Measurements from ENCODE around the gene EXOC2.
A peak's percentile ranks its signal among the peaks of the same experiment; 100 is the strongest.

EXOC2 gene

DNA sequence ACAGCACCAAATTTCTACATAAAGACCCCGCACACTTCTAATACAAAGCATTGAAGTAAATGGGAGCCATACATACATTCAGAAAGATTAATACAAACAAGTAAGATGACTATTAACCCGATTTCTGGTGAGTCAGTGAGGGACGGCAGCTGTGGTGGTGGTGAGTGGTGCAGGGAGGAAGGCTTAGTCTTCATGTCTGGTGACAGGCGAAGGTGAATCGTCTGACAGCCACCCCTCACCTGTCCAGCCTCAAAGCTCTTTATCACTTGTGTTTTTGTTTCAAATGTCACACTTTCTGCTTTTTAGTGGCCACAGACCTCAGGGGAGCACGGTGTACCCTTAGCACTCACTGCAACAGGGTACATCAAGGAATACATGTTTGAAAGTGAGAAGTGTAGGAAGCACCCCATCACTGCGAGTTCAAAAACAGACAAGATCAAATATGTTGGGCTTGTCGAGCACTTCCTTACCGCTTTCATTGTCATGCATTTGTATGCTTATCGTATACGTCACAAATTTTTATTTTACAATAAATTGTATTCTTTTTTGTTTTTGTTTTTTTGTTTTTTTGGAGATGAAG, 237.8 kb downstream of the EXOC2 start:
- no peak for DNase-seq

DNA sequence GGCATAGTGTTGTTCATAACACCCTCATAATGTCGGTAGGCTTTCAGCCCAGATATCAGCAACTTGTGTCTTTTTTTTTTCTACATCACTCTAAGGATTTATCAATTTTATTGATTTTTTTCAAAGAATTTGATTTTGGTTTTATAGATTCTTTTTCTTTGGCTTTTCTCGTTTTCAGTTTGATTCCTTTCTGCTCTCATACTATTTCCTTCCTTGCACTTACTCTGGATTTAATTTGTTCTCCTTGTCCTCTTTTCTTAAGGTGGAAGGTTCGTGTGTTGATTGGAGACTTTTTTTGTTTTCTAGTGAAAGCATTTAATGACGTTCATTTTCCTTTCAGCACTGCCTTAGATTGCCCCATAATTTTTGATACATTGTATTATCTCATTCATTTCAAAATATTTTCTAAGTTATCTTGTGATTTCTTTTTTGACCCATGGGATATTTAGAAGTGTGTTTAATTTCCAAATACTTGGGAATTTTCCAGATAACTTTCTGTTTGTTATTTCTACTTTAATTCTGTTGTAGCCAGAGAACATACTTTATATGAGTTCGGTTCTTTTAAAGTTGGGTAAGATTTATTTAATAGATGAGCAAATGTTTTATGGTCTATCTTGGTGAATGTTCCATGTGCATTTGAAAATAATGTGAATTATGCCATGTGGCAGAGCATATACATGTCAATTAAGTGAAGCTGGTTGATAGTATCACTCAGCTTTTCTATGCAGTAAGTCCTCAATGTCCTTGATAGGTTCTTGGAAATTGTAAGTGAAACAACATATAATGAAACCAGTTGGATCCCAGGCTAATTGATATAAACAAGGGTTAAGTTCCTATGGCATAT, 238.6 kb downstream of the EXOC2 start:
- no peak for DNase-seq

DNA sequence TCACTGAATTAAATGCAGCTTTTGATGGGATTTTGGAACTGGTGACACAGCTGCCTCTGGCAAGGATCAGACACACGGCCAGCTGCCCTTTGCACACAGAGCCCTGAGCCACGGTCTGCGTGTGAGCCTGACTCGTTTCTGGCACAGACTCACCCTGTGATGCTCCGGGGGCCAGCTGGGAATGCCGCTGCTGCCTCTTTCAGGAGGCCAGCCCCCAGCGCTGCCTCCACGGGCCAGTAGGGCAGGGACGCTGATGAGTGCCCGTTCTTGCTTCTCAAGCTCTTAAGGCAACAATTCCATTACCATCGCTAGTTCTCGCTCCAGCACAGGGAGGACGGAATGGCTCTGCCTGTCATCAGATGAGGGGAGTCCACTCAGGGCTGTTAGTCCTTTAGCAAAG, 239.8 kb downstream of the EXOC2 start:
- DNase-seq = no peak

DNA sequence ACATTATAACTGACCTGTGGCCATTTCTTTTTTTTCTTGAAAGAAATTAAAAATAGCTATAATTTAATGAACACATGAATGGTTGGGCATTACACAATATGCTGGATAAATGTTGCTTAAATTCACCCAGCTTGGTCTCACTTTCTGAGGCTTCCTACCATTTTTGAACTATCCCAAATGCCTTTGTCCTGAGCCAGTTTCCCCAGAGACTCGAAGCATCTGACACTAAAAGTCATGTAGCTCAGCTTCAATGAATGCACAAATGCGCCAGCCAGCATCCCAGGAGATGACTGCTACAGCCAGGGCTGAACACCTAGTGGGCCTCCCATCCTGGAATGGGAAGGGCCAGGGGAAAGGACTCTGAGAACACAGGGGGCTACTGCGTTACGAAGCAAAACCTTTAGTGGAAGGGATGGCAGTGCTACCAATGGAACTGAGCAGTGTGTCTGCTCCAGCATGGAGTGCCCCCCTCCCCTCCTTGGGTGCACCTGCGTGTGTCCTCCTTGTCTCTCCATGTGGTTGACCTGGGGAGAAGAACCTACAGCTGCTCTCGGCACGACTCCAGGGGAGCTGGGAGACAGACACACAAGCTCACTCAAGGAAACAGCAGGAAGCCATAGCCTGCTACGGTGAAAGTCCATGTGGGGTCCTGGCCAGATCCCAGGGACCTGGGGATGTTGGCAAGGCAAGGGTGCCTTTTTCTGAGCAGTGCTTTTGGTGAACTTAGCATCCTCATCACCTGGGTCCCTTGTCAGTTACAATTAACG, 240.5 kb downstream of the EXOC2 start:
- DNase-seq = no peak

DNA sequence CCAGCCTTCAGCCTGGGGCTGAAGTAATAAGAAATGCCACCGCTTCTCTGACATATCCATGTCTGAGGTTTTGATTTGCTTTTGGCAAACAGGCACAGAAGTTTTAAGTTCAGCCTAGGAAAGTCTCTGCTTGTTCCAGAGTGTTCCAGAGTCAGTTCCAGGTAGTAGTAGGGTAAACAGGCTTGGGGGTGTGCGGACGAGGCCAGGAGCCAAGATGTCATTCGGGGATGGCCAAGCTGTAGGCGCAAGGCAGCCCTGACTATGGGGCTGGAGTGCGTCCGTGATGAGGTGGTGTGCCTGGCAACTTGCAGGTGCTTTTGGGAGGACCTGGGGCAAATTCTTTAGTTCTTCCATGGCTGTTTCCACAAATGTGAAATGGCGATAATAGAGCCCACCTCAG, 241.1 kb downstream of the EXOC2 start:
- DNase-seq = no peak

DNA sequence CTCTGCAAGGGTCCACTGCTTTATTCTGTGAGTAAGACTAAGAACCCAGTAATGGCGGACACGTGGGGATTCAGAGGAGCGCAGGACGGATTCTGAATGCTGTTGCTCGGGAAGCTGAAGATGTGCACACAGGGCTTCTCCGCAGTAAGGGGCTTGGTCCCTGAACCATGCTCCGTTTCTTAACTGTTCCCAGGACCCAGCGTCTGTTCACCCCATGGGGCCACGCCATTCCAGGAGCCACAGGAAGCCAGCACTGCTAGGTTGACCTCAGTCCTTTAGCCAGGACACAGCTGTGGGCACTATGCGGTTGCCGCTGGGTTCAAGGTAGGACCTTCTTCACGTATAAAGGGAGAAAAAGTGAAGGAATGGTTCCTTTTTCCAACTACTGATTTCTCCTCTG, 241.6 kb downstream of the EXOC2 start:
- DNase-seq = no peak

DNA sequence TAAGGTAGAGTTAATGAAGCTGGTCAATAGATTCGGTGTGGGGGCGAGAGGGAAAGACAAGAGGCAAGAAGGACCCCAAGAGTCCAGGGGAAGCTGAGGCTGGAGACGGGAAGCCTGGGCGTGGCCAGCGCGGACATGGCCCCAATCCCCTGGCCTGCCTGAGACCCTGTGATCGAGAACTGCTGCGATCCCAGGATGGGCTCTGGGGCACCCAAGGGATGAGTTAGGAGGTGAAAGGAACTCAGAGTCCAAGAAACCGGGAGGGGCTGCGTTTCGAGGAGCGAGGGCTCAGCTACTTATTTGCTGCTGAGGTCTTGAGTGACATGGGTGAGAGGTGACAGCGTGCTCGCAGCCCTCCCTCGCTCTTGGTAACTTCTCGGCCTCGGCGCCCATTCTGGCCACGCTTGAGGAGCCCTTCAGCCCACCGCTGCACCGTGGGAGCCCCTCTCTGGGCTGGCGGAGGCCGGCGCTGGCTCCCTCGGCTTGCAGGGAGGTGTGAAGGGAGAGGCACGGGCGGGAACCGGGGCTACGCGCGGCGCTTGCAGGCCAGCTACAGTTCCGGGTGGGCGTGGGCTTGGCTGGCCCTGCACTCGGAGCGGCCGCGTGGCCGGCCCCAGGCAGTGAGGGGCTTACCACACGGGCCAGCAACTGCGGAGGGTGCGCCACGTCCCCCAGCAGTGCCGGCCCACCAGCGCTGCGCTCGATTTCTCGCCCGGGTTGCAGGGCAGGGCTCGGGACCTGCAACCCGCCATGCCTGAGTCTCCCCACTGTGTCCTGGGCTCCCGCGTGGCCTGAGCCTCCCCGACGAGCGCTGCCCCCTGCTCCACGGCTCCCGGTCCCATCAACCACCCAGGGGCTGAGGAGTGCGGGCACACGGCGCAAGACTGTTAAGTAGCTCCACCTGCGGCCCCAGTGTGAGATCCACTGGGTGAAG, 243.2 kb downstream of the EXOC2 start:
- DNase-seq = no peak

DNA sequence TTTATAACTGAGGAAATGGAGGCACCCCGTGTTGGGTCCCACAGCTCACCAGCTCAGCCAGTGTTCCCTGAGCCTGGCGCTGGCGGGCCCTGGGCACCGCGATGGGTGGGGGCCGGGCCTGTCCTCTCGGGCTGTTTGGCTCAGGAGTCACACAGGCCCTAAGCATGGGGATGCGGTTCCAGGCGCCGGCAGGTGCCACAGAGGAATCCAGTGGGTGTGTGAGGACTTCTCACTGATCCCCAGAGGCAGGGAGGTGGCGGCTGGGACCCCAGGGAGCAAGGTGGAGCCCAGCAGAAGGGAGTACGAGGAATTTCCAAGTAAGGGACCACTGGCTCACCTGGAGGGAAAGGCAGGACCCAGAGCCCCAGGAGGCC, 243.9 kb downstream of the EXOC2 start:
- DNase-seq = no peak

DNA sequence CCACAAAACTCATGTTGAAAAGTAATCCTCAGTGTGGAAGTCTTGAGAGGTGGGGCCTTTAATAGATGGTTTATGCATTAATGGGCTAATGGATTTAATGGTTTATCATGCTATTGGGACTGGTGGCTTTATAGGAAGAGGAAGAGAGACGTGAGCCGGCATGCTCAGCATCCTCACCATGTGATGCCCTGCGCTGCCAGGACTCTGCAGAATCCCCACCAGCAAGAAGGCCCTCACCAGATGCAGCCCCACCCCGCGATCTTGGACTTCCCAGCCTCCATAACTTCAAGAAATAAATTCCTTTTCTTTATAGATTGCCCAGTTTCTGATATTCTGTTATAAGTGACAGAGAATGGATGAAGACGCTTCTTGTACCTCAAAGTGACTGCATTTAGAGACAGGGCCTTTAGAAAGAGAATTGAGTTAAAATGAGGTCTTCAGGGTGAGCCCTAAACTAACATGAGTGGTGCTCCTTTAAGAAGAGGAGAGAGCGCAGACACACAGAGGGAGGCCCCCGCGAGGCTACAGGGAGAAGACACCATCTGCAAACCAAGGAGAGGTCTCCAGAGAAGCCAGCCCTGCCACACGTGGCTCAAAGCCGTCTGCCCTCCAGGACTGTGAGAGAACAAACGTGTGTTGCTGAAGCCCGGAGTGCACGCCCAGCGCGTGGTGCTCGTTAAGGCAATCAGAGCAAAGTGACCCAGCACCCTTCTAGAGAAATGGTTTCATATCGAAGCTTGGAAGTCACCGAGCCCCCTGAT, 244.5 kb downstream of the EXOC2 start:
- no peak for DNase-seq

DNA sequence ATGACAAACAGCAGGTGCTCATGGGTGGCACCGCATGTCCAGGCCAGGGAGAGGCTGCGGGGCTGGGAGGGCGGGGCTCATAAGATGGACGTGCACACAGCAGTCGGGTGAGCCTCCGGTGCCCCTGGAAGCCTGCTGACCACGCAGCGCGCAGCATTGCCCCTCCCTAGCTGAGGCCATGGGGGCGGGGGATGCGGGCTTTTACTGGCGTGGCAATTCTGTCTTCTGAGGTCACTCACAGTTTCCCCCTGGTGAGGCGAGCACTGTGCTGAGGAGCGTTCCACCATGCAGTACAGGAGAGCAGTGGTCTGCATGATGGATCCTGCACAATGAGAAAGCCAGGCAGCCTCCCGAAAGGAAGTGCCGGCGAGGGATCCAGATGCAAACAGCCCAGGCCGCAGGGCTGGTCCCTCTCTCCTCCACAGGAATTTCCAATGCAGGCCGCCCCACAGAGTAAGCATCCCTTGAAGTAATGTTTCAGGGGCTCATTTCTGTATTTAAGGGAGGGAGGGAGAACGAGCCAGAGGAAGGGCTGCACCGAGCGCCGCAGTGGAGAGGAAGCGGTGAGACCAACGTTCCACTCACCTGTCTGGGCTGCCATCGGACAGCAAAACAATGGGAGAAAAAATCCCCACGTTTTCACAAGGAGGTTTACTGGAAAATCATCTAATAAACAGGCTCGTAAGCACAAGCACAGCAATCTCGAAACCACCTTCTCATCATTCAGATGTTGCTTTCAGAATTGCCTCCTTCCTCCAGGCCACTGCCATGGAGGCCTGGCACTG, 245.4 kb downstream of the EXOC2 start:
- peak; percentile 13 for DNase-seq

DNA sequence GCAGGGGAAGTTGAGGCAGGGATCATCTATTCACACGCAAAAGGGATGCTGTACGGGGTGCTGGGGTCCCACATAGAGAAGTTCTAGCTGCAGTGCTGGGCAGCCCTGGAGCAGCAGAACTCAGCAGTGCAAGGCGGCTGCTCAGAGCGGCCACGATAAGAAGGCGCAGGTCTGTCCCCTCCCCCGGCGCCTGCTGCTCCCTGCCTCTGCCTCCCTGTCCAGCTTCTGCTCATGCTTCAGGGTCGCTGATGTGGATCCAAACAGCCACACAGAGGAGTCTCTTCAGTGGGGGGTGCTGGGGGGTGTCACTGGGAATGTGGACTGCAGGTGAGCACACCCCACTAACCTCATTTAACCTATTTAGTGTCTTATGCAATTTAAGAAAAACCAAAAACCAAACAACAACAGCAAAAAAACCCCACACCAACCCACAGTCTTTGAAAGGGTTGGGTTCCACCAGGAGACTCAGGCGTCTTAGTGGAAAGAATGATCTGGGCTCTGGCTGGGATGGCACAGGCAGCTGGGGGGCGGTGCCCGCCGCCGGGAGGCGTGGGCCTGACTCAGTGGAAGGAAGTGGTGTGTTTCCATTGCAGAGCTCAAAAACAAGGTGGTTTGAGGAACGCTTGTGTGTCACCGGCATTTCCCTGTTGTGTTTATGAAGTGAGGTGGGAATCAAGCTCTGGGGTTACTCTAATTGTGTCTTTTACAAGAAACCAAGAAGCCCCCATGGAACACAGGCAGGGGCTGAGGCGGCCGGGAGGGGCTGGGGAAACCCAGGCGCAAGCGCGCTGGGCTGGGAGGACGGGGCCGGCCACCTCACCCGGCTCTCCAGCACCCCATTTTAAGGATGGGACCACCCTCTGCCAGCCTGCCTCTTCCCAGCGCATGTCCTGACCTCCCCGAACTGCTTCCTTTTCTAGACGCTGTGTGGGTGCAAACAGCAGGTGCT, 246.2 kb downstream of the EXOC2 start:
- DNase-seq = peak; percentile 74

DNA sequence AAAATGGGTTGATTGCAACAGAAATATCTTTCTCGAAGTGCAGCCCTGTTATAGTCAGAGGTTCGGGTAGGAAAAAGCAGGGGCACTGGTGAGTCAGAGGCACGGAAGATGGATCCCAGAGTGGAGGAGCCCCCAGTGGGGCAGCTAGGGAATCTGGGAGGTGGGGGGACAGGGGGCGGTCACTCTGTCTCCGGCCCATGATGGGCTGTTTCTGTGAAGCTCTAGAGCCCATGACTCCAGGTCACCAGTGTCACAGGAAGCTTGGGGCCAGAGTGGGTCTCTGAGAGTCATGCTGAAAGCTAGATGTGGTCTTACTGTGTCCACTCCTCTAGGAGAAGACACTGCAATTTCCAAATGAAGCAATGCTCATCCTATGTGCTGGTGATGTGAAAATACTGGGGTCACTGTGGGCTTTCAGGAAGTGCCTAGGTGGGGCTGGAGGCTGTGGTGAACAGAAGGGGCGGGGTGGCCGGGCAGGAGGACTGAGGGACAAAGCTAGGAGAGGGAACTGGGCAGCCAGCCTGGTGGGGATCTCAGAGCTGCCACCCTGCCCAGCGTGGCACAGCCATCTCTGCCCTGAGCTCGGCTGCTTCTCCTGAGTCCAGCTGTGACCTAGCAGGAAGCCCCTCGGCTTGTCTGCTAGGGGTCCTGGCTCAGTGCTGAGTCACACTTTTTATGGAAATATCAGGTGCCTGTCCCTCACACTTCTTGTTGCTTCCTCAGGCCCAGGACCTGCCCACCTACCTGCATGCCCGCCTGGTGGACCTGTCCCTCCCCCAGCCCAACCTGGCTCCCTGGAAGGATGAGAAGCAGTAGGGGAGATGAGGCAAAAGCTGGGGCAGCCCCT, 247.1 kb downstream of the EXOC2 start:
- DNase-seq = no peak

DNA sequence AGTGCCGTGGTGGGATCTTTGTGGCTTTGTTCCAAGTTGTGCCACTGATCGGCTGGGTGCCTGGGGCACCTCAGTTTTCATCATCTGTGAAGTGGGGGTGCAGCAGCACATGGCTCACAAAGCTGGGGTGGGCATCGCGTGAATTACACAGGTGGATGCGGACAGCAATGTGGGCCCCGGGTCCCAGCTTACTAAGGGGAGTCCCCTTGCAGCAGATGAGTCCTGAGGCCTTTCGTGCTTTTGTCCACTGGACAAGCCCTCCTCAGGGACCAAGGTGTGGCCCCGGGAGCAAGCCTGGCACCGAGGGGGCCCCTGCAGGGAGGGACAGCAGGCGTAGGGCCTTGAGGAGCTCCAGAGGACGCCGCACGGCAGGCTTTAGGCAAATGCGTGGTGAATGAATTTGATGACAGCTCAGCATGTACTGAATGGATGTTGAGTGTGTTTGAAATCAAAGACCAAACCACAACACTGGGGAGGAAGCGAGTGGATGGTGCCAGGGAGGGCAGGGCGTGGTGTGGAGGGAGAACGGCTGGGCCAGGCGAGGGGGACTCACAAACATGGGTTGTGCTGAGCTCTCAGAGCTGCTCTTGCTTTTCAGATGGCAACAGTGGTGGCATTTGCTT, 248.2 kb downstream of the EXOC2 start:
- peak; percentile 66 for DNase-seq

DNA sequence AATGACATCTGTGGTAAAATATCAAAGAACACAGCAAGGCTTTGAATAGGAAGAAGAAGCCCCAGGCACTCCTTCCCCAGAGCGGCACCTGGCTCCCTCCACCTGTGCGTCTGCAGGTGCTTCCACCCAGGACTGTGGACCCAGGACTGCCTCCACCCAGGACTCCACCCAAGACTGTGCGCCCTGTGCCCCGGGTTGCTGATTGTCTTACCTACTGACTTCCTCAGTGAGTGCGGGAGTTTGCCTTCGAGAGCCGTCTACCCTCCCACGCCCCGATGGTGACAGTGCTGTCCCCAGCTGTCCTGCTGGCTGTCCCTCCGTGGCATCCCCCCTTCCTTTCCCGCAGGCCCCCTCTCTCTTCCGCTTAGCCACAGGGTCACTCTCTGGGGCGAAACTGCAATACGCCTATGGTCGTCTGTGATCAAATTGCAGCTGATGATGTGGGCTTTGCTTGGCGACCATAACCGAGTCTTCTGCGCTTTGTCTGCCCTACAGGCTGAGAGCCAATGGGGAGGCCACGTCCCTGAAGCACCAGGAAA, 249.2 kb downstream of the EXOC2 start:
- DNase-seq = no peak

DNA sequence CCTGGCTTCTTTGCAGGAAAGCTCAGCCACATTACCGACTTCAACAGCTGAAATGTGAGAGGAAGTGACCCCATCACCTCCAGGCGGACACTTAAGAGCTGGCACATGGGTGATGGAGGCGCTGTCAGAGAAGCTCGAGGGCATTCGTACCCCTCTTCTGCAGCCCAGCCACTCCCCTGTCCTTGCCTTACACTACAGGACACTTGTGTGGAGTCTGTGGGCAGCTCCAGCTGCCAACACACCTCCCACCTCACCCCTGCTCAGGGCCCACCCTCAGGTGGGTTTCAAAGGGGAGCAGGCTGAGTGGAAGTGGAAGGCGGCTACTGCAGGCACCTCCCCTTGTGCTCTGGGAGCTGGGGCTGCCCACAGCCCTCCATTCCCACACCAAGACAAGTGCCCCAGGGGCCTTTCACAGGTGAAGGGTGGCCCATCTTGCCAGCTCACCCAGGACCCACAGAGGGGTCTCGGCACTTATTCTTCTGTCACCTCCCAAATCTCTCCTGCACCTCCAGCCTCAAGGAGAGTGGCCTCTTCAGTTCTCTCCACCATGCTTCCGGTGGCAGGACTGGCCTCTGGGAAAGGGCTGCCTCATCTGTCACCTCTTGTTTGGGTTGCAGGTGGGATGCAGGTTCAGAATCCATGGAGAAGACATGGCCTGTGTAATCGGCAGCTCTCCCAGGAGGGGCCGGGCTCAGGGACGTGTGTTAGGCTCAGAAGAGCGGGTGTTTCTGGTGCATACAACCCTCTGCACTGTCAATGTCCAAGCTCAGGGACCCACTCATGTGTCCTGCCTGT, 251.6 kb downstream of the EXOC2 start:
- DNase-seq = no peak

DNA sequence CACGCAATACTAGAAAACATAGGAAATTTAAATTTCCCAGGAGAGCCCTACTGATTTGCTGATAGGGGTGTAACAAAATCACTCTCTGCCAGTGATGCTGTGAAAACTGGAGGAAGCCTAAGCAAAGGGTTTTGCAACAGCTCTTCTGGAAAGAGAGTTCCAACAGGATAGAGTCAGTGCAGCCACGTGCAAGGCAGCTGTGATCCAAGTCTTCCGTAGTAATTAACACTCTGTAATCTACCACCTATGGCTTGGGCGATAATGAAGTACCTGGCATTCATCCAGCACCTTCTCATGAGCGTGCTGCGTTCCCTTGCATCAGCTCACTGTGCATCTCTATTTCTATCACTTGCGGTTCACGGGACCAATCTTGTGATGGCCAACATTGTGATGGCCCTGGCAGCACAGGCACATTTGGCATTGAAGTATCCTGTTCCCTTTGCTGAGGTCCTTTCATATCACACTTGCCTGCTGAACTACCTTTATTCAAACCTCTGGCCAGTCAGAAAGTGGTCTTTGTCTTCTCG, 253.2 kb downstream of the EXOC2 start:
- no peak for DNase-seq

DNA sequence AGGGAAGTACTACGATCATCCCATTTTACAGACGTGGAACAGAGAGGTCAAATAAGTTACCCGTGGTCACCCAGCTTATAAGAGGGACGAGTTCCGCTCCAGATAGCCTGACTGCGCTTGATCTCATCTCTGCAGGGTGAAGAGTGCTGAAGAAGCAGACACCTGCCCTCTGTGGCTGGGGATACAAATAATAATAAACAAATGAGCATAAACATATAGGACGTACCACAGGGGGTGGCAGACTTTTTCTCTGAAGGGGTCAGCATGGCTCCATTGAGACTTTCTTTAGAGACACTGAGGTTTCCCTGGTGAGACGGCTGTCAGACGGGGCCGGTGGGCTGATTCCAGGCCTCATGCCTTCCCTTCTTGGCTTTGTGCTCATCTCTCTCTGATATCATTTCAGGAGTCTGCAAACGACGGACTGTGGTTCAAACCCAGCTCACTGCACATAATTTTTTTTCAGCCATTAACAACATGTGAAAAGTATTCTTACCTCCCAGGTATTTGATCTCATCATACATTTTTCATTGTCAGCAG, 254.2 kb downstream of the EXOC2 start:
- no peak for DNase-seq

Measured in activated effector memory CD4-positive, alpha-beta T cell treated with Interleukin-2 at 50 U/mL for 16 hours (primary cell).